HG03064 (cell line): ENCODE results near the gene KRTCAP2.

ENCODE experiments used
- ATAC-seq: cut with Tn5 transposase; IDR thresholded peaks from one replicate; pipeline ENCODE4 v1.9.1; 2021; ENCODE audit warnings: low read depth; ENCODE audit not compliant: unreplicated experiment

Gene KRTCAP2

GRCh38 chr1:155184835-155185782 lies 12.0 kb upstream of the KRTCAP2 start:
- no peak for ATAC-seq

- no peak for ATAC-seq
These were observed 11.3 kb upstream of the KRTCAP2 start for GRCh38 chr1:155184351-155184811.

- ATAC-seq = no peak
These were observed 10.7 kb upstream of the KRTCAP2 start for GRCh38 chr1:155183775-155184221.

GRCh38 chr1:155182052-155182550 lies 9.0 kb upstream of the KRTCAP2 start:
- no peak for ATAC-seq

- no peak for ATAC-seq
These were observed 8.4 kb upstream of the KRTCAP2 start for GRCh38 chr1:155181371-155182051.

GRCh38 chr1:155179112-155180031 lies 6.3 kb upstream of the KRTCAP2 start:
- ATAC-seq = no peak

GRCh38 chr1:155178441-155179111 lies 5.5 kb upstream of the KRTCAP2 start:
- no peak for ATAC-seq

GRCh38 chr1:155177918-155178281 lies 4.8 kb upstream of the KRTCAP2 start:
- ATAC-seq = no peak

- no peak for ATAC-seq
These were observed 4.3 kb upstream of the KRTCAP2 start for GRCh38 chr1:155177192-155177917.

- no peak for ATAC-seq
These were observed 3.5 kb upstream of the KRTCAP2 start for GRCh38 chr1:155176544-155177071.

- no peak for ATAC-seq
These were observed 2.8 kb upstream of the KRTCAP2 start for GRCh38 chr1:155175927-155176371.

- no peak for ATAC-seq
These were observed 2.3 kb upstream of the KRTCAP2 start for GRCh38 chr1:155175281-155175926.

GRCh38 chr1:155174324-155175280 lies 1.5 kb upstream of the KRTCAP2 start:
- no peak for ATAC-seq

GRCh38 chr1:155173478-155174323 lies 597 bp upstream of the KRTCAP2 start, which contains the start of gene TRIM46:
Gene TRIM46 (plus strand): TSS chr1:155173849. CDS start chr1:155173967, 118 bp downstream.
- peak; percentile 24 for ATAC-seq

GRCh38 chr1:155171836-155172731 lies 1.0 kb downstream of the KRTCAP2 start:
- ATAC-seq = peak; percentile 24
